Left cardiac atrium (tissue), 4 donors: ENCODE results near the gene NBPF3. TPM values are rescaled to one million over a fixed set of nuclear protein-coding genes. Genes with fewer than 3 reads are reported as not detected.

ENCODE experiments used
- ATAC-seq, 2 donors: fragments of 200-7000 bp; cut with Tn5 transposase; one replicate each; pipeline ENCODE4 v1.9.1; 2020; ENCODE audit warnings: mild to moderate bottlenecking in 2 of 2, moderate library complexity in 2 of 2
- DNase-seq: peaks from one replicate; pipeline ENCODE4 v3.0.0-alpha.2; 2020
- intact Hi-C, 2 donors: fragments of 100-400 bp; cut with DNase I; formaldehyde crosslinking; loops; one replicate each; pipeline versions ENCODE4 v1.14.1 to v1.15.1; 2022 to 2023
- total RNA-seq, 2 donors: library from RNA; stranded (reverse); fragmentation: NEBNext Ultra II Directional; extraction: Animal tissue kit (Norgen Biotek cat#: 25700); gene quantifications; one replicate each; pipeline ENCODE4 v1.2.1, GENCODE V29; 2021
- donor health status: DM: no; HTN: yes; CAD: no.
- donor health status: DM: no; HTN: yes; CAD: no; lungs with severe emphysema.
- donor health status: DM: yes; HTN: yes; CAD: no.
- donor health status: Dilated cardiomyopathy.

Gene NBPF3
- total RNA-seq, 2 donors from 2014 or later = 6.5 to 6.8 TPM

DNA sequence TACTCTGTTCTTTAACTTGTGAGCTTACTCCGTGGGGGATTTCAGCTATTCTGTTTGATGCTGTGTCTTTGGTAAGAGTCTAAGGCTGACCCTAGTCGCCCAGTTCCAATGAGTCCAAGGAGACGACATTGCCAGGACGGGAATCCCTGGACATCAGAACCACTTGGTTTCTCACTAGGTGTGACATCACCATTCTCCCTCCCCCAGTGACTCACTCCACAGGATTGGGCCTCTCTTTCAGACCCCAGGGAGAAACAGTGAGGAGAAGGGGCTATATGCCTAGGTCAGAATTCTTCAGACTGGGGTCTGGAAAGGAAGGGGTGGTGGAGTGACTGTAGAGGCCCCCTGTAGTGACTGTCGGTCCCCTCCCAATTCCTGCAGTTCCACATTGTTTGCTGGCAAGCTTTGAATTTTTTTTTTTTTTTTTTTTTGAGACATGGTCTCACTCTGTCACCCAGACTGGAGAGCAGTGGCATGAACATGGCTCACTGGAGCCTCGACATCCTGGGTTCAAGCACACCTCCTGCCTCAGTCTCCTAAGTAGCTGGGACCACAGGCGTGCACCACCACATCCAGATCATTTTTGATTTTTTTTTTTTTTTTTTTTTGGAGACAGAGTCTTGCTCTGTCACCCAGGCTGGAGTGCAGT is 90.6 kb downstream of the NBPF3 start:
- ATAC-seq (peak in 1 of 2 donors; percentile 36), DNase-seq (no peak)
- intact Hi-C loops = no loop called here

DNA sequence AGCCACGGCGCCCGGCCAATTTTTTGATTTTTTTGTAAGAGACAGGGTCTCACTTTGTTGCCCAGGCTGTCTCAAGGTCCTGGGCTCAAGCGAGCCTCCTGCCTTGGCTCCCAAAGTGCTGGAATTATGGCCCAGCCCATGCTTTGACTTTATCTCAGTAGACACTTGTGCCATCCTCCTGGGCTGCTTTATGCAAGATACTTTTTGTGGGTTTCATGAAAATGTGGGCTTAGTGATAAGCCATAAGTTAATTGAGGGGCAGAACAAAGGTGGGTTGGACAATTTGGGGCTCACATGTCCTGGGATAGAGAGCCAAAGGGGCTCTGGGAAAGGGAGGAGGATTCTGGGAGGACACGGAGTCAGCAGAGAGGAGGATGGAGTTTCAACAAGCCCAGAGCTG is 91.3 kb downstream of the NBPF3 start:
- no peak for DNase-seq
- ATAC-seq = no peak
- intact Hi-C loops = no loop called here

DNA sequence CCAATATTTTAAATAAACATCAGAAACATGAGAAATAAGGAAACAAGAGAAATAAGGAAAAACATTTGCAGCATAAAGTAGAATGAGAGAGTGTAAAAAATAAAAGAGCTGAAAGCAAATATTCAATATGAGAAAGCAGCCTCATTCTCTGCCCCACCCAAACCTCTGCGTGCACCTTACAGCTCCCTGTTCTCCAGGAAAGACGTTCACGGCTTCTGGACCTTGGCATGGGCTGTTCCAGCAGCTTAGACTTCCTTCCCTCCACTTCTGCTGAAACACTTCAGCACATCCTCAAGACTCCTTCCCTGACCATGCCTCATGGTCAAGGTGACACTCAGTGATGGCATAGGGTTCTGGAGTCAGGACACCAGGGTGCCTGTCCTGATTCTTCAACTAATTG is 92.6 kb downstream of the NBPF3 start:
- DNase-seq (no peak), ATAC-seq (no peak)
- intact Hi-C loops = no loop called here

DNA sequence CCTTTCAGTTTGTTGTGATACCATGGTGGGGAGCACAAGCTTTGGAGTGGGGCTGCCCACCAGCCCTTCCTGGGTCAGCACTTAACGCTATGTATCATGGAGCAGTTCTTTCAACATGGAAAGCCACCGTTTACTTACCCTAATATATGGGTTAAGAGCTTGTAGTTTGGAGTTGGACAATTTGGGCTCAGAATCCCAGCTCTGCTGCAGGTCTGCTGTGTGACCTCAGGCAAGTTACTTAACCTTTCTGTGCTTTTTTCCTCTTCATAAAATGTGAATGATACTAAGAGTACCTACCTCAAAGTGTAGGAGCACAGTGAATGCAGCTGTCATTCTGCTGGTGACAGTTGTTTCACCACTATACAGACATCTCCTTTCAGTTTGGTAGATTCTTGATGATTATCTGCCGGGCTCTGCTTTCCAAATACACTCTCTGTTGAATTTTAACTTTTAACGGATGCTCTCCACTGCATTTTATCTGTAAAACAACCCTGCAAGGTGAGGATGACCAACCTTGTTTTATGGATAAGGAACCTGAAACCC is 93.1 kb downstream of the NBPF3 start:
- ATAC-seq = no peak

DNA sequence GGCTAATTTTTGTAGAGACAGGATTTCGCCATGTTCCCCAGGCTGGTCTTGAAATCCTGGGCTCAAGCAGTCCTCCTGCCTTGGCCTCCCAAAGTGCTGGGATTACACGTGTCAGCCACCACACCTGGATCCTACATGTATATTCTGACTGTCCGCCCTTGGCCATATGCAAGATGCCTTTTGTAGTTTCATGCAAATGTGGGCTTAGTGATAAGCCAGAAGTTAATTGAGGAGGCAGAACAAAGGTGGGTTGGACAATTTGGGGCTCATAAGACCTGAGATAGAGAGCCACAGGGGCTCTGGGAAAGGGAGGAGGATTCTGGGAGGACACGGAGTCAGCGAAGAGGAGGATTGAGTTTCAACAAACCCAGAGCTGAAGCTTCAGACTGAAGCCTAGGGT is 94.2 kb downstream of the NBPF3 start:
- intact Hi-C loops = no loop called here
- ATAC-seq (no peak), DNase-seq (no peak)

More for the DNA sequence above, 93.1 kb downstream of the NBPF3 start:
- intact Hi-C loops = no loop called here
- DNase-seq = no peak

Other genes starting within 250 kb of the NBPF3 start
- gene ECE1, start 149.7 kb upstream of the NBPF3 start, total RNA-seq = 100 to 1,000 TPM in 1 of 2 donors, 10 to 100 TPM in 1; 66.2 to 138 TPM
- 10 to 100 TPM; 14.7 to 38.5 TPM for gene ALPL, start 69.3 kb downstream of the NBPF3 start, total RNA-seq
- gene RAP1GAP, start 229.2 kb downstream of the NBPF3 start, total RNA-seq = 10 to 100 TPM; 10.5 to 16.4 TPM